ENCODE data around the gene PBOV1. TPM values are rescaled to one million over a fixed set of nuclear protein-coding genes. Genes with fewer than 3 reads are reported as not detected.
A peak's percentile ranks its signal among the peaks of the same experiment; 100 is the strongest.

PBOV1 gene
- total RNA-seq, 2 donors from 2014 or later, result not detected

DNA sequence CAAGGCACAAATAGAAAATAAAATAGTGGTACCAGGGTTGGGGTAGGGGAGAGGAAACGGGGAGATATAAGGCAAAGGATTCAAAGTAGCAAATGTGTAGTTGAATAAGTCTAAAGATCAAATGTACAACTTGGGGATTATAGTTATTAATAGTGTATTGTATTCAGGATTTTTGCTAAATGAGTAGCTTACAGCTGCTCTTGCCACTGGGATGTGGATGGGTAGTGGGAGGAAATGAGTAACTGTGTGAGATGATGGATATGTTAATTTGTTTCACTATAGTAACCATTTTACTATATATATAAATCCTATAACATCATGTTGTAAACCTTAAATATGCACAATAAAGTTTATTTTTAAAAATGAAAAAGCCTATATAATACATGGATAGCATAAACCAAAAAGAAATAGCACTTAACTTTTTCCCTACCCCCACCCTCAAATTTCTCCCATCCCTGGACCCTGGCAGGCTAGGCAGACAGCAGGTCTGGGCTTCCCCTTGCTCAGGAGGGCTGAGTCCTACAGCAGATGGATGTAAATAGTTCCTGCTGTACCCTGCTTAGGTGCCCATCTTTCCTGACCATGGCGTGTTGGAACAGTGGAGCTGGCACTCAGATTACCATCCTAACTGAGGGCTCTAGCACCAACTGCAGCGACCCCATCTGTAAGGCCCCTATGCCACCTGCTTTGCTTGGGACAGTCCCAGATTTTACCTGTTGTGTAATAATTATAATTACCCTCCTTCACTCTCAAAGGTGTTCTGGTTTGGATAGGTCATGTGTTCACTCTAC is 28.6 kb upstream of the PBOV1 start:
- TF ChIP-seq, protein P1, sequence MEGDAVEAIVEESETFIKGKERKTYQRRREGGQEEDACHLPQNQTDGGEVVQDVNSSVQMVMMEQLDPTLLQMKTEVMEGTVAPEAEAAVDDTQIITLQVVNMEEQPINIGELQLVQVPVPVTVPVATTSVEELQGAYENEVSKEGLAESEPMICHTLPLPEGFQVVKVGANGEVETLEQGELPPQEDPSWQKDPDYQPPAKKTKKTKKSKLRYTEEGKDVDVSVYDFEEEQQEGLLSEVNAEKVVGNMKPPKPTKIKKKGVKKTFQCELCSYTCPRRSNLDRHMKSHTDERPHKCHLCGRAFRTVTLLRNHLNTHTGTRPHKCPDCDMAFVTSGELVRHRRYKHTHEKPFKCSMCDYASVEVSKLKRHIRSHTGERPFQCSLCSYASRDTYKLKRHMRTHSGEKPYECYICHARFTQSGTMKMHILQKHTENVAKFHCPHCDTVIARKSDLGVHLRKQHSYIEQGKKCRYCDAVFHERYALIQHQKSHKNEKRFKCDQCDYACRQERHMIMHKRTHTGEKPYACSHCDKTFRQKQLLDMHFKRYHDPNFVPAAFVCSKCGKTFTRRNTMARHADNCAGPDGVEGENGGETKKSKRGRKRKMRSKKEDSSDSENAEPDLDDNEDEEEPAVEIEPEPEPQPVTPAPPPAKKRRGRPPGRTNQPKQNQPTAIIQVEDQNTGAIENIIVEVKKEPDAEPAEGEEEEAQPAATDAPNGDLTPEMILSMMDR (IDR thresholded peaks at IDR 0.05), result no peak
- TF ChIP-seq POLR2AphosphoS5 (IDR thresholded peaks at IDR 0.05) (no peak), POLR2A (IDR thresholded peaks at IDR 0.05) (no peak)
- intact Hi-C loops (cut with DNase I), result no loop called here
- Histone ChIP-seq H3K27ac (no peak overlapping the region), H3K27me3 (replicated peaks; ENCODE audit: insufficient read depth) (no peaks in the 10 kb centered on the region), H3K36me3 (no peaks in the 10 kb centered on the region), H3K9me3 (no peaks in the 10 kb centered on the region), H3K4me1 (replicated peaks) (no peaks in the 10 kb centered on the region), H3K4me3 (no peak overlapping the region)
- no peak for DNase-seq (ENCODE audit: low spot score)
- 94% methylated on average over 3 of the region's 3 CpGs for WGBS

DNA sequence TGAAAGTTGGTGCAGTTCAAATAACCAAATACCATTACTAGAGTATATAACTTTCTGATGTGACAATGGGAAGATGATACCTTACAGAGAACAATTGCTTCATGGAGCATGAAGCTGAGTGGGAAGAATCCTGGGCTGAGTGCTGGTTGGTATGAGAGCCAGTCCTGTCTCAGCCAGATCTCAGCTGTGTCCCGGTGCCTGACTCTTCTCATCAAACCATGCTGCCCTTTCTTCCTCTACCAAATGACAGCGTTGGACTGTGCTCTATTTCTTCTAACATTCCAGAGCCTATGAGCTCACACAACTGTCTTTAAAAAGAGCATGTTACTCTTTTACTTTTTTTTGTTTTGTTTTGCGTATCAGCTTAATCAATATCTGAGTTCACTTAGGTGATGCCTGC is 27.5 kb upstream of the PBOV1 start:
- H3K9me3 ChIP-seq, result no peaks in the 10 kb centered on the region
- H3K4me3 ChIP-seq, result no peak overlapping the region
- 76% methylated on average over 3 of the region's 3 CpGs for WGBS
- DNase-seq (ENCODE audit: low spot score), result no peak
- H3K4me1 ChIP-seq (replicated peaks), result no peaks in the 10 kb centered on the region
- no peak overlapping the region for H3K27ac ChIP-seq
- intact Hi-C loops (cut with DNase I), result no loop called here
- H3K36me3 ChIP-seq, result no peaks in the 10 kb centered on the region
- no peak for TF ChIP-seq POLR2AphosphoS5 (IDR thresholded peaks at IDR 0.05)
- H3K27me3 ChIP-seq (replicated peaks; ENCODE audit: insufficient read depth), result no peaks in the 10 kb centered on the region

DNA sequence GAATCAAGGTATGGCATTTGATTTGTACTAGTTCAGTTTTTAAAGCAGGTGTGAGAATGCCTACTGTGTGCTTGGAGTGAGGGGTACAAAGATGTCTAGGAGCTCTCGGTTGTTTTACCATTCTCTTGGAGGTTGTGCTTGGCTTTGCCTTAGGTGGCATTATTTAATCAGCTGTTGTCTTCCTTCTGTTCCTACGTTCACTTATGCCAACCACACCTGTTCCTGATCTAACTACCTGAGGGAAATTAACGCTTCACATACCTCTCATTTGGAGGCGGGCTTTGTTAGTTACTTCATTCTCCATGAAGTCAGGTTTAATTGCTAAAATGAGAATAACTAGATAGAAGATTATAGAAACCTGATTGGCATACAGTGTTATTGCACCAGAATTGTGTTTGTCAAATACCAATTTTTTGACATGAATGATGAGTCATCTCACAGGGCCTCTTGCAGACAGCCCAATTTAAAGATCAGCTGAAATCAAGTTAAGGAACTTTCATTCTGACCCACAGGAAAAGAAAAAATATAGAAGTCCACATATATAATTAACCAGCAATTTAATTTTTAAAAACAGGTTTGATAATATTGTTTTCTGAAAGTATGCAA is 24.8 kb upstream of the PBOV1 start:
- 82% methylated on average over 4 of the region's 4 CpGs for WGBS
- H3K27me3 ChIP-seq (replicated peaks; ENCODE audit: insufficient read depth), result no peaks in the 10 kb centered on the region
- H3K4me1 ChIP-seq (replicated peaks), result no peaks in the 10 kb centered on the region
- H3K27ac ChIP-seq, result peak overlapping the region in 1 of 2 donors; percentile 37
- no peak overlapping the region for H3K4me3 ChIP-seq
- H3K9me3 ChIP-seq, result no peaks in the 10 kb centered on the region
- no peaks in the 10 kb centered on the region for H3K36me3 ChIP-seq
- TF ChIP-seq POLR2A (IDR thresholded peaks at IDR 0.05) (no peak), POLR2AphosphoS5 (IDR thresholded peaks at IDR 0.05) (no peak)
- TF ChIP-seq, protein P1 (IDR thresholded peaks at IDR 0.05), result no peak
- DNase-seq (ENCODE audit: low spot score), result no peak
- intact Hi-C loops (cut with DNase I), result no loop called here

DNA sequence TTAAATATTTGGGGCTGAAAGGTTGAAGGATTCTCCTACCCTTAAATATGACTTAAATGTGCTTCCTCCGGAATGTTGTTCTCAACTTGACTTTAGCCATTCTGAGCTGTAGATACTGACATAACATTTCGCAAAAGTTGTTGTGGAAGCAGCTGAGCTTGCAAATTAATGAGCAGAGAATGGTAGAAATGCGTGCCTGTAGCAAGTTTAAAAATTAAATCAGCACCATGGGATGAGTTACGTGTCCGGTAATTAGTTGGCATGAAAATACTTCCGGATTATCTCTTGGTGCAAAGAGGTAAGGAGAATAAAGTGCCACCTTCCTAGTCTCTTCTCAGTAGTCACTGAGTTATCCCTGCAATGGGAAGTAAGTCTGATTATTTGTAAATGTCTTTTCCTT is 23.6 kb upstream of the PBOV1 start:
- Histone ChIP-seq H3K4me3 (no peak overlapping the region), H3K27me3 (replicated peaks; ENCODE audit: insufficient read depth) (no peaks in the 10 kb centered on the region), H3K27ac (peak overlapping the region in 1 of 2 donors; percentile 37), H3K36me3 (no peaks in the 10 kb centered on the region), H3K4me1 (replicated peaks) (no peaks in the 10 kb centered on the region), H3K9me3 (no peaks in the 10 kb centered on the region)
- DNase-seq (ENCODE audit: low spot score), result no peak
- intact Hi-C loops (cut with DNase I), result no loop called here
- TF ChIP-seq, protein P1 (IDR thresholded peaks at IDR 0.05), result no peak
- TF ChIP-seq POLR2A (IDR thresholded peaks at IDR 0.05) (no peak), POLR2AphosphoS5 (IDR thresholded peaks at IDR 0.05) (no peak)
- 95% methylated on average over 6 of the region's 6 CpGs for WGBS

DNA sequence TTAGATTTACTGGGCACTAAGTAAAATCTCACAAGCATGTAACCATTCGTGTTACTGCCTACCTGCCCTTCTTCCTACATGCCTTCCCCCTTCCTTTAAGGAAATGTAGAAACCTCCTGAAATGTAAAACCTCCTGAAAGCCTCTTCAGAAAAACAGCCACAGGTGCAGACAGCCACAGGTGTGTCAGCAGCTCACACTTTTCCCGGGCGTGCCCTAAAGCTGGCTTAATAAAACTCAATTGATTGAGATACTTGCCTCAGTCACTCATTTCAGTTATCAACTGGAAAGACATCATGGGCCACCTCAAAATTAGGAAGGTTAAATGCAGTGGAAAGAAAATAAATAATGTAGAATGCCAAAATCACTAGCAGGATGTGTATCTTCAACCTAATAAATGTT is 23.1 kb upstream of the PBOV1 start:
- no peak overlapping the region for H3K4me3 ChIP-seq
- H3K36me3 ChIP-seq, result no peaks in the 10 kb centered on the region
- 89% methylated on average over 3 of the region's 3 CpGs for WGBS
- no peaks in the 10 kb centered on the region for H3K9me3 ChIP-seq
- intact Hi-C loops (cut with DNase I), result no loop called here
- DNase-seq (ENCODE audit: low spot score), result no peak
- H3K27ac ChIP-seq, result peak overlapping the region; percentile 18 to 37
- no peaks in the 10 kb centered on the region for H3K27me3 ChIP-seq (replicated peaks; ENCODE audit: insufficient read depth)
- TF ChIP-seq POLR2AphosphoS5 (IDR thresholded peaks at IDR 0.05) (no peak), POLR2A (IDR thresholded peaks at IDR 0.05) (no peak)
- TF ChIP-seq, protein P1 (IDR thresholded peaks at IDR 0.05), result no peak
- no peaks in the 10 kb centered on the region for H3K4me1 ChIP-seq (replicated peaks)

Measured in prostate gland (tissue), 2 donors.